CD14-positive monocyte (primary cell): ENCODE results near the gene FOCAD. TPM values are rescaled to one million over a fixed set of nuclear protein-coding genes. Genes with fewer than 3 reads are reported as not detected.

ENCODE experiments used
- DNase-seq, 3 donors: peaks; one replicate each; pipeline ENCODE4 v3.0.0-alpha.2; 2011 to 2022
- H2AFZ ChIP-seq: 2 replicates; pipeline ENCODE4 v1.6.0; 2012; ENCODE audit warnings: mild to moderate bottlenecking, low read depth, low read length, inconsistent platforms; ENCODE audit not compliant: insufficient read depth, poor library complexity, severe bottlenecking
- H3K27ac ChIP-seq, 2 donors: 1 replicate in 1 of 2; 2 replicates in 1 of 2; pipeline ENCODE4 v1.5.1; 2012 to 2013; ENCODE audit warnings: low read length in 2 of 2, control low read depth in 1 of 2, inconsistent platforms in 1 of 2, low read depth in 1 of 2, mild to moderate bottlenecking in 1 of 2
- H3K27me3 ChIP-seq, 2 donors: one replicate each; pipeline versions ENCODE4 v1.6.0 to v1.6.1; 2011 to 2013; ENCODE audit warnings: low read length in 2 of 2; ENCODE audit not compliant: control insufficient read depth in 2 of 2, insufficient read depth in 2 of 2
- H3K36me3 ChIP-seq, 2 donors: replicated peaks in 1 of 2; 1 replicate in 1 of 2; 2 replicates in 1 of 2; pipeline versions ENCODE4 v1.5.1 to v1.6.1; 2012 to 2013; ENCODE audit warnings: low read length in 2 of 2, control low read depth in 1 of 2, inconsistent platforms in 1 of 2, mild to moderate bottlenecking in 1 of 2; ENCODE audit not compliant: insufficient read depth in 2 of 2, control insufficient read depth in 1 of 2
- H3K4me1 ChIP-seq, 2 donors: 1 replicate in 1 of 2; 2 replicates in 1 of 2; pipeline versions ENCODE4 v1.5.1 to v1.6.1; 2012 to 2013; ENCODE audit warnings: low read length in 2 of 2, control low read depth in 1 of 2, inconsistent platforms in 1 of 2, mild to moderate bottlenecking in 1 of 2, moderate library complexity in 1 of 2; ENCODE audit not compliant: insufficient read depth in 2 of 2, control insufficient read depth in 1 of 2
- H3K4me2 ChIP-seq: replicated peaks from 2 replicates; pipeline ENCODE3; 2012; ENCODE audit warnings: low read length, moderate library complexity, mild to moderate bottlenecking; ENCODE audit not compliant: poor library complexity, severe bottlenecking; ENCODE audit errors: extremely low read depth
- H3K4me3 ChIP-seq, 3 experiments: fragments of 200-600 bp in 1 of 3; sonication (generic) in 1 of 3; replicated peaks in 1 of 3; 1 replicate in 2 of 3; 2 replicates in 1 of 3; pipeline ENCODE4 v1.5.1; 2011 to 2013; ENCODE audit warnings: low read length in 3 of 3, mild to moderate bottlenecking in 3 of 3, control low read depth in 2 of 3, low read depth in 2 of 3, inconsistent platforms in 1 of 3, moderate library complexity in 1 of 3
- H3K79me2 ChIP-seq: 2 replicates; pipeline ENCODE4 v1.6.0; 2012; ENCODE audit warnings: mild to moderate bottlenecking, control low read depth, inconsistent platforms, low read length, moderate library complexity; ENCODE audit not compliant: insufficient read depth
- H3K9ac ChIP-seq: 2 replicates; pipeline ENCODE4 v1.6.0; 2017; ENCODE audit warnings: low read length, mild to moderate bottlenecking; ENCODE audit not compliant: insufficient read depth, poor library complexity, severe bottlenecking
- H3K9me3 ChIP-seq, 2 donors: replicated peaks in 1 of 2; 1 replicate in 1 of 2; 2 replicates in 1 of 2; pipeline versions ENCODE4 v1.5.1 to v1.6.1; 2012 to 2013; ENCODE audit warnings: low read length in 2 of 2, control low read depth in 1 of 2; ENCODE audit not compliant: control insufficient read depth in 1 of 2, insufficient read depth in 1 of 2
- H4K20me1 ChIP-seq: 2 replicates; pipeline ENCODE4 v1.6.0; 2012; ENCODE audit warnings: mild to moderate bottlenecking, low read length, control low read depth, moderate library complexity; ENCODE audit not compliant: insufficient read depth
- H3K27ac Mint-ChIP-seq, 7 donors: one replicate each; pipeline ENCODE4 v1.8.0; 2020; ENCODE audit warnings: mild to moderate bottlenecking in 7 of 7, mixed read lengths in 7 of 7, moderate library complexity in 6 of 7, inconsistent platforms in 2 of 7
- H3K27me3 Mint-ChIP-seq, 3 donors: one replicate each; pipeline ENCODE4 v1.8.0; 2021 to 2022; ENCODE audit warnings: low read depth in 3 of 3, mild to moderate bottlenecking in 3 of 3, mixed read lengths in 3 of 3, moderate library complexity in 3 of 3, inconsistent platforms in 1 of 3
- H3K36me3 Mint-ChIP-seq, 2 donors: one replicate each; pipeline ENCODE4 v1.8.0; 2020; ENCODE audit warnings: mixed read lengths in 2 of 2, inconsistent platforms in 1 of 2, mild to moderate bottlenecking in 1 of 2
- H3K4me1 Mint-ChIP-seq: one replicate; pipeline ENCODE4 v1.8.0; 2020; ENCODE audit warnings: mild to moderate bottlenecking, mixed read lengths
- H3K4me3 Mint-ChIP-seq, 2 donors: one replicate each; pipeline ENCODE4 v1.8.0; 2020; ENCODE audit warnings: mild to moderate bottlenecking in 2 of 2, mixed read lengths in 2 of 2, moderate library complexity in 1 of 2
- H3K9me3 Mint-ChIP-seq, 7 donors: one replicate each; pipeline ENCODE4 v1.8.0; 2020 to 2022; ENCODE audit warnings: mixed read lengths in 7 of 7, mild to moderate bottlenecking in 6 of 7, moderate library complexity in 6 of 7, inconsistent platforms in 2 of 7
- CTCF ChIP-seq: fragments of 200-600 bp; IDR thresholded peaks from one replicate; pipeline ENCODE4 v1.8.0; 2022; ENCODE audit warnings: antibody characterized with exemption, mild to moderate bottlenecking
- WGBS: methylation state at CpG from one replicate; pipeline ENCODE4 v1.1.5; 2013; ENCODE audit warnings: missing lambda C conversion rate; ENCODE audit not compliant: insufficient coverage; 5-methylcytosine and 5-hydroxymethylcytosine counted together
- intact Hi-C, 2 donors: fragments of 100-400 bp; cut with micrococcal nuclease; formaldehyde crosslinking; loops; one replicate each; pipeline versions ENCODE4 v1.15.0 to v1.15.1; 2023
- polyA plus RNA-seq, 3 donors: library from polyadenylated mRNA; depleted of rRNA in 1 of 3; unstranded in 2 of 3; stranded (reverse) in 1 of 3; fragments of 300-500 nt in 2 of 3; fragments of >200 nt in 1 of 3; fragmentation: Illumina TruSeq in 2 of 3; gene quantifications; 1 replicate in 2 of 3; 2 replicates in 1 of 3; pipeline ENCODE4 v1.2.3, GENCODE V29; 2012 to 2021

Gene FOCAD
- polyA plus RNA-seq, 3 donors = 4.9 to 6.3 (median 5.1) TPM

DNA sequence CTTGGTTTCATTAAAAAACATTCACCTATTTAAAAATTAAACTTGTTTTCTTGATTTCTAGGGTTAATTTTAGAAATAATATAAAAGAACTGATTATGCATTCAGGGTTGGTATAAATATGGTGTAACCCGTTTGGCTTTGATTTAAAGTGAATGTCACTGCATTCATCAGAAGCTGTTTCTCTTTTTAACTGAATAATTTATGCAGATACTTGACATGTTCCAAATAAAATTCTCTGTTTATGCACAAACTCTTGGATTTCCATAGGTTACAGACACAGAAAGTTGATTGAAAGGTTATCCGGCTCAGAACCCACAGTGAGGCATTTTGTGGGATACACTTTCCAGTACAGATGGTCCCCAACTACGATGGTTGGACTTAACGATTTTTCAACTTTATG lies 186.1 kb downstream of the FOCAD start:
- no peak overlapping the region for H2AFZ ChIP-seq
- intact Hi-C loops = no loop called here
- H3K36me3 ChIP-seq = peaks cover 0 to 2% of the 10 kb centered on the region in 2 donors

GRCh38 chr9:20872340-20872977 lies 188.4 kb downstream of the FOCAD start:
- Histone ChIP-seq H3K27me3 (no peaks in the 10 kb centered on the region), H3K79me2 (no peaks in the 10 kb centered on the region), H2AFZ (no peak overlapping the region), H3K4me2 (peak overlapping the region; percentile 17), H3K4me1 (peaks cover 9 to 15% of the 10 kb centered on the region in 2 donors), H4K20me1 (no peaks in the 10 kb centered on the region), H3K9ac (no peak overlapping the region), H3K9me3 (no peaks in the 10 kb centered on the region), H3K36me3 (peaks cover 0 to 2% of the 10 kb centered on the region in 2 donors), H3K4me3 (peak overlapping the region in 1 of 3 experiments; percentile 17), H3K27ac (no peak overlapping the region)
- peaks cover 24% of the 10 kb centered on the region for H3K4me1 Mint-ChIP-seq
- intact Hi-C loops = no loop called here
- H3K27ac Mint-ChIP-seq = no peak overlapping the region
- H3K36me3 Mint-ChIP-seq = peaks cover 7 to 13% of the 10 kb centered on the region in 2 donors
- no peak for DNase-seq
- H3K4me3 Mint-ChIP-seq = no peak overlapping the region
- H3K9me3 Mint-ChIP-seq = peaks cover 0 to 2% (median 0%) of the 10 kb centered on the region in 7 donors
- no peaks in the 10 kb centered on the region for H3K27me3 Mint-ChIP-seq
- no peak for TF ChIP-seq CTCF
- WGBS = 20% methylated on average over 1 of the region's 1 CpG

More for the DNA sequence above, 186.1 kb downstream of the FOCAD start:
- H3K27ac ChIP-seq = no peak overlapping the region
- H3K4me3 Mint-ChIP-seq = no peak overlapping the region
- no peaks in the 10 kb centered on the region for H3K27me3 Mint-ChIP-seq
- H3K9ac ChIP-seq = no peak overlapping the region
- peaks cover 4 to 13% of the 10 kb centered on the region in 2 donors for H3K36me3 Mint-ChIP-seq
- no peaks in the 10 kb centered on the region for H3K9me3 Mint-ChIP-seq
- no peaks in the 10 kb centered on the region for H3K9me3 ChIP-seq
- no peaks in the 10 kb centered on the region for H3K79me2 ChIP-seq
- H3K27me3 ChIP-seq = no peaks in the 10 kb centered on the region
- H3K4me3 ChIP-seq = no peak overlapping the region
- no peaks in the 10 kb centered on the region for H4K20me1 ChIP-seq
- no peak for TF ChIP-seq CTCF
- WGBS = no CpG with 5 or more reads among the region's 4 CpGs
- no peak overlapping the region for H3K27ac Mint-ChIP-seq
- H3K4me1 ChIP-seq = peaks cover 9 to 15% of the 10 kb centered on the region in 2 donors
- no peak overlapping the region for H3K4me2 ChIP-seq
- peaks cover 27% of the 10 kb centered on the region for H3K4me1 Mint-ChIP-seq
- no peak for DNase-seq
